Measurements from ENCODE around the gene TBX15. TPM values are rescaled to one million over a fixed set of nuclear protein-coding genes. Genes with fewer than 3 reads are reported as not detected.

TBX15 gene
- total RNA-seq, 1 experiment from 2014 or later: 1.9 TPM

- in situ Hi-C loops (cut with HindIII; ENCODE audit: low pct_unique_long_range_greater_than_20kb, low sequenced_read_pairs) (no loop called here), intact Hi-C loops (cut with micrococcal nuclease; ENCODE audit: unreplicated experiment) (no loop called here)
- CTCF ChIA-PET: no interaction called here
- DNase-seq (ENCODE audit: low read depth, low spot score): no peak
- Histone ChIP-seq H3K9me3 (ENCODE audit: control insufficient read depth, insufficient read depth, low read depth, low read length) (no peaks in the 10 kb centered on the region), H3K4me1 (ENCODE audit: control insufficient read depth, insufficient read depth, low read length) (no peaks in the 10 kb centered on the region), H3K36me3 (ENCODE audit: control insufficient read depth, insufficient read depth, low read length) (no peaks in the 10 kb centered on the region), H3K27ac (ENCODE audit: low read length) (no peak overlapping the region), H3K27me3 (ENCODE audit: control insufficient read depth, insufficient read depth, low read length) (no peaks in the 10 kb centered on the region), H3K4me3 (ENCODE audit: low read depth in 2 of 2, low read length in 2 of 2) (no peak overlapping the region)
- TF ChIP-seq TCF7L2 (IDR thresholded peaks at IDR 0.05; ENCODE audit: low read depth, low read length) (no peak), POLR2AphosphoS5 (IDR thresholded peaks at IDR 0.05; ENCODE audit: low read depth, low read length) (no peak), CTCF (IDR thresholded peaks at IDR 0.05) (no peak), SIN3A (IDR thresholded peaks at IDR 0.05; ENCODE audit: borderline replicate concordance, insufficient read depth, low read depth, low read length) (no peak), REST (IDR thresholded peaks at IDR 0.05; ENCODE audit: insufficient read depth in 1 of 2, low read depth in 2 of 2, low read length in 1 of 2) (no peak)
- no TSS peak for BruUV-seq (replicated peaks)
- POLR2A ChIA-PET: no interaction called here
- ATAC-seq: no peak
These were observed 10.5 kb downstream of the TBX15 start for GRCh38 chr1:118977600-118977999.

- no peaks in the 10 kb centered on the region for H3K36me3 ChIP-seq (ENCODE audit: control insufficient read depth, insufficient read depth, low read length)
- H3K27ac ChIP-seq (ENCODE audit: low read length): no peak overlapping the region
- H3K27me3 ChIP-seq (ENCODE audit: control insufficient read depth, insufficient read depth, low read length): no peaks in the 10 kb centered on the region
- no TSS peak for BruUV-seq (replicated peaks)
- ChIA-PET CTCF (no interaction called here), POLR2A (no interaction called here)
- intact Hi-C loops (cut with micrococcal nuclease; ENCODE audit: unreplicated experiment): no loop called here
- DNase-seq (ENCODE audit: low read depth, low spot score) (no peak), ATAC-seq (no peak)
- TF ChIP-seq SIN3A (IDR thresholded peaks at IDR 0.05; ENCODE audit: borderline replicate concordance, insufficient read depth, low read depth, low read length): no peak
- no peak for TF ChIP-seq CTCF (IDR thresholded peaks at IDR 0.05)
- TF ChIP-seq POLR2AphosphoS5 (IDR thresholded peaks at IDR 0.05; ENCODE audit: low read depth, low read length): no peak
- no peak for TF ChIP-seq TCF7L2 (IDR thresholded peaks at IDR 0.05; ENCODE audit: low read depth, low read length)
- no peak for TF ChIP-seq REST (IDR thresholded peaks at IDR 0.05; ENCODE audit: insufficient read depth in 1 of 2, low read depth in 2 of 2, low read length in 1 of 2)
- in situ Hi-C loops (cut with HindIII; ENCODE audit: low pct_unique_long_range_greater_than_20kb, low sequenced_read_pairs): no loop called here
- H3K9me3 ChIP-seq (ENCODE audit: control insufficient read depth, insufficient read depth, low read depth, low read length): no peaks in the 10 kb centered on the region
- no peak overlapping the region for H3K4me3 ChIP-seq (ENCODE audit: low read depth in 2 of 2, low read length in 2 of 2)
- H3K4me1 ChIP-seq (ENCODE audit: control insufficient read depth, insufficient read depth, low read length): no peaks in the 10 kb centered on the region
These were observed 13.5 kb downstream of the TBX15 start for GRCh38 chr1:118974661-118975060.
